ENCODE results near the gene PACS2. TPM values are rescaled to one million over a fixed set of nuclear protein-coding genes. Genes with fewer than 3 reads are reported as not detected.

PACS2 gene
- total and polyA plus RNA-seq, 2 donors (not counting 1 experiment from before 2014, with no cell fraction given): 65.6 to 70.7 TPM

DNA sequence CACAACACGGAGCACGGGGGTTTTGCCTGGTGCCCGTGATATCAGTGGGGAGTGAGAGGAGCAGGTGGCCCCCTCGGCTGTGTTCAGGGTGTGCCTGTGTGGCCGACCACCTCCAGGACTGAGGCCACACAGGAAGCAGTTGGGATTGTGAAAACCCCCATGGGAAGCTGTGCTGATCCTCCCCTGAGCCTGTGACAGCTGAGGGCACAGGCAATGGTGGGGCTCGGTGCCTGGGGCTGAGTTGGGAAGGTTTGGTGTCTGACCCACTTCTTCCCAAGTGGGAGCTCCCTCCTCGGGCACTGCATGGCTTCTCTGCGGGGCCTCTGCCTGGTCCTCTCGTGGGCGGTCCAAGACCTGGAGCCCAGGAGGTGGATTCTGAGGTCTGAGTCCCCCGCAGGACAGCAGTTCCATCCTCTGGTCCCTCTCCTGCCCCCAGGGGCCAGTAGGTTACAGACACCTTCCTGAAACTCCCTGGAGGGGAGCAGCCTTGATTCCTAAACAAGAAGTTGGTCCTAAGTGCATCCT lies 17.9 kb downstream of the PACS2 start:
- peaks cover 0 to 16% (median 3%) of the 10 kb centered on the region in 3 donors for H3K9me3 ChIP-seq (ENCODE audit: control extremely low read depth in 1 of 3, control insufficient read depth in 2 of 3, insufficient read depth in 1 of 3, low read length in 2 of 3)
- WGBS (ENCODE audit: insufficient coverage): 41% methylated on average over 10 of the region's 11 CpGs
- Mint-ChIP-seq H3K9me3 (ENCODE audit: insufficient read depth) (no peaks in the 10 kb centered on the region), H3K4me1 (peaks cover 15% of the 10 kb centered on the region), H3K27ac (no peak overlapping the region), H3K27me3 (no peaks in the 10 kb centered on the region), H3K4me3 (no peak overlapping the region)
- H3K9ac ChIP-seq (ENCODE audit: low read length): no peak overlapping the region
- DNase-seq (no peak), ATAC-seq (ENCODE audit: low read depth) (no peak)
- no peak overlapping the region for H3K4me2 ChIP-seq (replicated peaks; ENCODE audit: low read depth, low read length, poor library complexity, severe bottlenecking)
- H3K79me2 ChIP-seq (ENCODE audit: control insufficient read depth, insufficient read depth, low read length): peaks cover 84% of the 10 kb centered on the region
- H3K27me3 ChIP-seq (replicated peaks in 1 of 4; ENCODE audit: control extremely low read depth in 1 of 4, control insufficient read depth in 3 of 4, insufficient read depth in 4 of 4, low read length in 3 of 4): no peaks in the 10 kb centered on the region
- no peak overlapping the region for H2AFZ ChIP-seq (ENCODE audit: insufficient read depth, low read depth, low read length, poor library complexity, severe bottlenecking)
- CTCF ChIA-PET: no interaction called here
- peaks cover 4 to 10% of the 10 kb centered on the region in 2 donors for H3K4me1 ChIP-seq (ENCODE audit: control insufficient read depth in 2 of 2, insufficient read depth in 2 of 2, low read length in 2 of 2)
- no peaks in the 10 kb centered on the region for H3K36me3 ChIP-seq (replicated peaks in 1 of 2; ENCODE audit: control extremely low read depth in 1 of 2, control insufficient read depth in 1 of 2, extremely low read depth in 1 of 2, insufficient read depth in 2 of 2, low read length in 1 of 2)
- no peak overlapping the region for H3K27ac ChIP-seq (ENCODE audit: low read length in 2 of 2)
- intact Hi-C loops (cut with micrococcal nuclease): no loop called here
- no peak overlapping the region for H3K4me3 ChIP-seq (ENCODE audit: control extremely low read depth in 1 of 5, extremely low read depth in 1 of 5, insufficient read depth in 1 of 5, low read depth in 2 of 5, low read length in 4 of 5)
- H4K20me1 ChIP-seq (ENCODE audit: control insufficient read depth, insufficient read depth, low read length, poor library complexity, severe bottlenecking): peaks cover 75% of the 10 kb centered on the region
- TF ChIP-seq, protein P1, sequence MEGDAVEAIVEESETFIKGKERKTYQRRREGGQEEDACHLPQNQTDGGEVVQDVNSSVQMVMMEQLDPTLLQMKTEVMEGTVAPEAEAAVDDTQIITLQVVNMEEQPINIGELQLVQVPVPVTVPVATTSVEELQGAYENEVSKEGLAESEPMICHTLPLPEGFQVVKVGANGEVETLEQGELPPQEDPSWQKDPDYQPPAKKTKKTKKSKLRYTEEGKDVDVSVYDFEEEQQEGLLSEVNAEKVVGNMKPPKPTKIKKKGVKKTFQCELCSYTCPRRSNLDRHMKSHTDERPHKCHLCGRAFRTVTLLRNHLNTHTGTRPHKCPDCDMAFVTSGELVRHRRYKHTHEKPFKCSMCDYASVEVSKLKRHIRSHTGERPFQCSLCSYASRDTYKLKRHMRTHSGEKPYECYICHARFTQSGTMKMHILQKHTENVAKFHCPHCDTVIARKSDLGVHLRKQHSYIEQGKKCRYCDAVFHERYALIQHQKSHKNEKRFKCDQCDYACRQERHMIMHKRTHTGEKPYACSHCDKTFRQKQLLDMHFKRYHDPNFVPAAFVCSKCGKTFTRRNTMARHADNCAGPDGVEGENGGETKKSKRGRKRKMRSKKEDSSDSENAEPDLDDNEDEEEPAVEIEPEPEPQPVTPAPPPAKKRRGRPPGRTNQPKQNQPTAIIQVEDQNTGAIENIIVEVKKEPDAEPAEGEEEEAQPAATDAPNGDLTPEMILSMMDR (IDR thresholded peaks at IDR 0.05): no peak
- no peak for TF ChIP-seq EZH2 (IDR thresholded peaks at IDR 0.05; ENCODE audit: borderline replicate concordance, insufficient read depth, low read depth, low read length, poor library complexity, severe bottlenecking)
- POLR2A ChIA-PET: no interaction called here

DNA sequence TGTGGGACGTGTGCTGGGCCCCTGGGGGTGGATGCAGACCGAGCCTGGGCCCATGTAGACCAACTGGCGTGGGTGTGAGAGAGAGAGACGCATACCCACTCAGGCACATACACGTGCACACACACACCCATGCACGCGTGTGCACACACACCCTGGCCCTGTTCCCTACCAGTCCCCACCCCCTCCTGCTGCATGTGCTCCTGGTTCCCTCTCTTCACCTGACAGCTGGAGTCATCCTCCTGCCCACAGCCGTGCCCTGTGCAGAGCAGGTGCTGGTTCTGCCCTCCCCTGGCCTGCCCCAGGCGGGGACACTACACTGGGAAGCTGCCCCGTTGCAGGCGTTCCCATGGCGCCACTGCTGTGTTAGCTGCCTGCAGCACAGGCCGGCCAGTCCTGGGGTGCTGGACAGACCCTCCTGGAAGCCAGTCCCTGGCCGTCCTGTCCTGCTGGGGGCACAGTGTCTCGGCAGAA lies 18.5 kb downstream of the PACS2 start:
- Histone ChIP-seq H3K4me3 (ENCODE audit: control extremely low read depth in 1 of 5, extremely low read depth in 1 of 5, insufficient read depth in 1 of 5, low read depth in 2 of 5, low read length in 4 of 5) (no peak overlapping the region), H4K20me1 (ENCODE audit: control insufficient read depth, insufficient read depth, low read length, poor library complexity, severe bottlenecking) (peaks cover 82% of the 10 kb centered on the region), H3K27ac (ENCODE audit: low read length in 2 of 2) (no peak overlapping the region), H3K27me3 (replicated peaks in 1 of 4; ENCODE audit: control extremely low read depth in 1 of 4, control insufficient read depth in 3 of 4, insufficient read depth in 4 of 4, low read length in 3 of 4) (no peaks in the 10 kb centered on the region), H3K9ac (ENCODE audit: low read length) (no peak overlapping the region), H2AFZ (ENCODE audit: insufficient read depth, low read depth, low read length, poor library complexity, severe bottlenecking) (no peak overlapping the region), H3K79me2 (ENCODE audit: control insufficient read depth, insufficient read depth, low read length) (peaks cover 82% of the 10 kb centered on the region), H3K4me1 (ENCODE audit: control insufficient read depth in 2 of 2, insufficient read depth in 2 of 2, low read length in 2 of 2) (peaks cover 4 to 10% of the 10 kb centered on the region in 2 donors), H3K4me2 (replicated peaks; ENCODE audit: low read depth, low read length, poor library complexity, severe bottlenecking) (no peak overlapping the region), H3K36me3 (replicated peaks in 1 of 2; ENCODE audit: control extremely low read depth in 1 of 2, control insufficient read depth in 1 of 2, extremely low read depth in 1 of 2, insufficient read depth in 2 of 2, low read length in 1 of 2) (no peaks in the 10 kb centered on the region), H3K9me3 (ENCODE audit: control extremely low read depth in 1 of 3, control insufficient read depth in 2 of 3, insufficient read depth in 1 of 3, low read length in 2 of 3) (peaks cover 0 to 16% (median 3%) of the 10 kb centered on the region in 3 donors)
- intact Hi-C loops (cut with micrococcal nuclease): no loop called here
- H3K4me3 Mint-ChIP-seq: no peak overlapping the region
- 83% methylated on average over 12 of the region's 15 CpGs for WGBS (ENCODE audit: insufficient coverage)
- TF ChIP-seq, protein P1 (IDR thresholded peaks at IDR 0.05): no peak
- no peak for TF ChIP-seq EZH2 (IDR thresholded peaks at IDR 0.05; ENCODE audit: borderline replicate concordance, insufficient read depth, low read depth, low read length, poor library complexity, severe bottlenecking)
- ATAC-seq (ENCODE audit: low read depth) (no peak), DNase-seq (no peak)
- peaks cover 15% of the 10 kb centered on the region for H3K4me1 Mint-ChIP-seq
- ChIA-PET POLR2A (no interaction called here), CTCF (no interaction called here)
- no peaks in the 10 kb centered on the region for H3K27me3 Mint-ChIP-seq
- no peak overlapping the region for H3K27ac Mint-ChIP-seq
- no peaks in the 10 kb centered on the region for H3K9me3 Mint-ChIP-seq (ENCODE audit: insufficient read depth)
